K562 (cell line): ENCODE data around the gene EN1. TPM values are rescaled to one million over a fixed set of nuclear protein-coding genes. Genes with fewer than 3 reads are reported as not detected.

Experiments used
- BCOR ChIP-seq: fragments of 450-650 bp; IDR thresholded peaks from 2 replicates; pipeline ENCODE4 v1.6.1; 2016
- E2F3 ChIP-seq: fragments of 250-450 bp; sonication (Bioruptor Pico); IDR thresholded peaks from 2 replicates; pipeline ENCODE4 v1.4.0; 2020; ENCODE audit warnings: mild to moderate bottlenecking
- EWSR1 ChIP-seq: fragments of 450-650 bp; IDR thresholded peaks from 2 replicates; pipeline ENCODE4 v1.6.1; 2018; ENCODE audit warnings: borderline replicate concordance, mild to moderate bottlenecking, low read depth, moderate library complexity; ENCODE audit not compliant: partially characterized antibody
- KDM2B ChIP-seq: fragments of 250-450 bp; sonication (Bioruptor Pico); IDR thresholded peaks from 2 replicates; pipeline ENCODE4 v1.8.0; 2021; ENCODE audit warnings: mild to moderate bottlenecking, moderate library complexity
- KLF1 ChIP-seq: fragments of 450-650 bp; IDR thresholded peaks from 2 replicates; pipeline ENCODE4 v1.6.1; 2016; ENCODE audit warnings: missing genetic modification characterization, missing compliant biosample characterization
- LARP7 ChIP-seq: fragments of 450-650 bp; IDR thresholded peaks from 2 replicates; pipeline ENCODE4 v1.6.1; 2016
- LEF1 ChIP-seq: fragments of 450-650 bp; IDR thresholded peaks from 2 replicates; pipeline ENCODE4 v1.6.1; 2016; ENCODE audit warnings: mild to moderate bottlenecking
- MECOM ChIP-seq: fragments of 250-450 bp; sonication (Bioruptor Pico); IDR thresholded peaks from 2 replicates; pipeline ENCODE4 v1.8.0; 2022; ENCODE audit warnings: inconsistent platforms
- MXD1 ChIP-seq: fragments of 250-450 bp; sonication (Bioruptor Pico); IDR thresholded peaks from 2 replicates; pipeline ENCODE4 v1.8.0; 2021; ENCODE audit warnings: borderline replicate concordance, mild to moderate bottlenecking, moderate library complexity; ENCODE audit not compliant: poor library complexity, severe bottlenecking
- SAFB2 ChIP-seq: fragments of 200-400 bp; formaldehyde crosslinking; IDR thresholded peaks from 2 replicates; pipeline ENCODE4 v1.6.1; 2018; ENCODE audit warnings: borderline replicate concordance, low read length, low read depth, moderate library complexity; ENCODE audit not compliant: severe bottlenecking
- TOE1 ChIP-seq, 2 experiments: fragments of 450-650 bp in 1 of 2; sonication (generic) in 1 of 2; formaldehyde crosslinking in 1 of 2; IDR thresholded peaks; 2 replicates each; pipeline versions ENCODE4 v1.7.1 to v1.8.0; 2016 to 2022; ENCODE audit warnings: borderline replicate concordance in 2 of 2, mild to moderate bottlenecking in 2 of 2, antibody characterized with exemption in 1 of 2, inconsistent platforms in 1 of 2, low read depth in 1 of 2, missing genetic modification reagents in 1 of 2, moderate library complexity in 1 of 2
- ZFX ChIP-seq: sonication (generic); formaldehyde crosslinking; IDR thresholded peaks from 2 replicates; pipeline ENCODE4 v1.8.0; 2022; ENCODE audit warnings: mild to moderate bottlenecking, missing genetic modification reagents, moderate library complexity
- ZNF583 ChIP-seq: fragments of 250-450 bp; sonication (Bioruptor Pico); IDR thresholded peaks from 2 replicates; pipeline ENCODE4 v1.4.0; 2020
- ZNF586 ChIP-seq: fragments of 450-650 bp; formaldehyde crosslinking; conservative IDR thresholded peaks from 2 replicates; pipeline ENCODE4 v1.4.0; 2020; ENCODE audit warnings: mild to moderate bottlenecking, moderate library complexity
- ZNF589 ChIP-seq: fragments of 200-800 bp; sonication (Bioruptor generic); IDR thresholded peaks from 2 replicates; pipeline ENCODE4 v1.6.1; 2016; ENCODE audit warnings: low read depth, missing genetic modification characterization, missing compliant biosample characterization
- polyA plus RNA-seq, 8 experiments: library from polyadenylated mRNA; depleted of rRNA in 4 of 8; stranded (reverse) in 5 of 8; unstranded in 3 of 8; fragments of >200 nt; fragmentation: Nextera tagmentation in 2 of 8; fragmentation: Illumina TruSeq in 1 of 8; extraction: Ambion mirVana in 2 of 8; extraction: Trizol in 1 of 8; gene quantifications; 2 replicates each; pipeline versions ENCODE4 v1.2.1 to v1.2.3, GENCODE V29; 2011 to 2014; ENCODE audit warnings: inconsistent platforms in 1 of 8, missing spikeins in 1 of 8
- total RNA-seq, 7 experiments: library from RNA; depleted of rRNA in 6 of 7; stranded (reverse); fragments of >200 nt in 6 of 7; fragmentation: Illumina TruSeq in 2 of 7; extraction: Trizol in 2 of 7; gene quantifications; 2 replicates each; pipeline versions ENCODE4 v1.2.1 to v1.2.3, GENCODE V29; 2011 to 2021; ENCODE audit warnings: low replicate concordance in 1 of 7
- TF ChIP-seq, protein P1 (sequence below): fragments of 250-450 bp; sonication (Bioruptor Pico); IDR thresholded peaks from 2 replicates; pipeline ENCODE4 v1.4.0; 2020; ENCODE audit warnings: mild to moderate bottlenecking, moderate library complexity, borderline replicate concordance
- TF ChIP-seq, protein P2 (sequence below): fragments of 250-450 bp; sonication (Bioruptor Pico); IDR thresholded peaks from 2 replicates; pipeline ENCODE4 v1.4.0; 2020; ENCODE audit warnings: mild to moderate bottlenecking, moderate library complexity
- TF ChIP-seq, protein P3 (sequence below), 2 experiments: fragments of 450-650 bp; IDR thresholded peaks; 2 replicates each; pipeline ENCODE4 v1.6.1; 2016
- TF ChIP-seq, protein P4 (sequence below): fragments of 450-650 bp; IDR thresholded peaks from 2 replicates; pipeline ENCODE4 v1.7.0; 2016; ENCODE audit warnings: borderline replicate concordance

The EN1 gene
- total and polyA plus RNA-seq, 9 of the 15 experiments (the other 6 are each of a cell fraction or from before 2014, with no cell fraction given): 0.06 to 2.0 (median 0.51) TPM

GRCh38 chr2:118803012-118803411, 44.4 kb downstream of the EN1 start (continued):
- TF ChIP-seq ZFX (CRISPR knock-in tag) (peak; percentile 38; the same call in 1 of the 2 replicates), TOE1 (IDR thresholded peaks at IDR 0.05; ENCODE audit: borderline replicate concordance) (peak; percentile 26; the same call in 1 of the 2 replicates), TOE1 (CRISPR knock-in tag; IDR thresholded peaks at IDR 0.05; ENCODE audit: borderline replicate concordance, low read depth) (no peak), ZNF586 (CRISPR knock-in tag) (no peak), BCOR (no peak; the same call in 1 of the 2 replicates), MECOM (CRISPR knock-in tag) (no peak), E2F3 (no peak), KLF1 (tag) (no peak), ZNF589 (CRISPR knock-in tag) (no peak), LEF1 (peak; percentile 82; the same call in 1 of the 2 replicates), EWSR1 (no peak), ZNF583 (CRISPR knock-in tag) (no peak), LARP7 (no peak), MXD1 (no peak), SAFB2 (no peak), KDM2B (CRISPR knock-in tag) (no peak)
- TF ChIP-seq, protein P1, sequence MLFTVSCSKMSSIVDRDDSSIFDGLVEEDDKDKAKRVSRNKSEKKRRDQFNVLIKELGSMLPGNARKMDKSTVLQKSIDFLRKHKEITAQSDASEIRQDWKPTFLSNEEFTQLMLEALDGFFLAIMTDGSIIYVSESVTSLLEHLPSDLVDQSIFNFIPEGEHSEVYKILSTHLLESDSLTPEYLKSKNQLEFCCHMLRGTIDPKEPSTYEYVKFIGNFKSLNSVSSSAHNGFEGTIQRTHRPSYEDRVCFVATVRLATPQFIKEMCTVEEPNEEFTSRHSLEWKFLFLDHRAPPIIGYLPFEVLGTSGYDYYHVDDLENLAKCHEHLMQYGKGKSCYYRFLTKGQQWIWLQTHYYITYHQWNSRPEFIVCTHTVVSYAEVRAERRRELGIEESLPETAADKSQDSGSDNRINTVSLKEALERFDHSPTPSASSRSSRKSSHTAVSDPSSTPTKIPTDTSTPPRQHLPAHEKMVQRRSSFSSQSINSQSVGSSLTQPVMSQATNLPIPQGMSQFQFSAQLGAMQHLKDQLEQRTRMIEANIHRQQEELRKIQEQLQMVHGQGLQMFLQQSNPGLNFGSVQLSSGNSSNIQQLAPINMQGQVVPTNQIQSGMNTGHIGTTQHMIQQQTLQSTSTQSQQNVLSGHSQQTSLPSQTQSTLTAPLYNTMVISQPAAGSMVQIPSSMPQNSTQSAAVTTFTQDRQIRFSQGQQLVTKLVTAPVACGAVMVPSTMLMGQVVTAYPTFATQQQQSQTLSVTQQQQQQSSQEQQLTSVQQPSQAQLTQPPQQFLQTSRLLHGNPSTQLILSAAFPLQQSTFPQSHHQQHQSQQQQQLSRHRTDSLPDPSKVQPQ: no peak
- TF ChIP-seq, protein P2, sequence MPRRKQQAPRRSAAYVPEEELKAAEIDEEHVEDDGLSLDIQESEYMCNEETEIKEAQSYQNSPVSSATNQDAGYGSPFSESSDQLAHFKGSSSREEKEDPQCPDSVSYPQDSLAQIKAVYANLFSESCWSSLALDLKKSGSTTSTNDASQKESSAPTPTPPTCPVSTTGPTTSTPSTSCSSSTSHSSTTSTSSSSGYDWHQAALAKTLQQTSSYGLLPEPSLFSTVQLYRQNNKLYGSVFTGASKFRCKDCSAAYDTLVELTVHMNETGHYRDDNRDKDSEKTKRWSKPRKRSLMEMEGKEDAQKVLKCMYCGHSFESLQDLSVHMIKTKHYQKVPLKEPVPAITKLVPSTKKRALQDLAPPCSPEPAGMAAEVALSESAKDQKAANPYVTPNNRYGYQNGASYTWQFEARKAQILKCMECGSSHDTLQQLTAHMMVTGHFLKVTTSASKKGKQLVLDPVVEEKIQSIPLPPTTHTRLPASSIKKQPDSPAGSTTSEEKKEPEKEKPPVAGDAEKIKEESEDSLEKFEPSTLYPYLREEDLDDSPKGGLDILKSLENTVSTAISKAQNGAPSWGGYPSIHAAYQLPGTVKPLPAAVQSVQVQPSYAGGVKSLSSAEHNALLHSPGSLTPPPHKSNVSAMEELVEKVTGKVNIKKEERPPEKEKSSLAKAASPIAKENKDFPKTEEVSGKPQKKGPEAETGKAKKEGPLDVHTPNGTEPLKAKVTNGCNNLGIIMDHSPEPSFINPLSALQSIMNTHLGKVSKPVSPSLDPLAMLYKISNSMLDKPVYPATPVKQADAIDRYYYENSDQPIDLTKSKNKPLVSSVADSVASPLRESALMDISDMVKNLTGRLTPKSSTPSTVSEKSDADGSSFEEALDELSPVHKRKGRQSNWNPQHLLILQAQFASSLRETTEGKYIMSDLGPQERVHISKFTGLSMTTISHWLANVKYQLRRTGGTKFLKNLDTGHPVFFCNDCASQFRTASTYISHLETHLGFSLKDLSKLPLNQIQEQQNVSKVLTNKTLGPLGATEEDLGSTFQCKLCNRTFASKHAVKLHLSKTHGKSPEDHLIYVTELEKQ: no peak
- TF ChIP-seq, protein P3, sequence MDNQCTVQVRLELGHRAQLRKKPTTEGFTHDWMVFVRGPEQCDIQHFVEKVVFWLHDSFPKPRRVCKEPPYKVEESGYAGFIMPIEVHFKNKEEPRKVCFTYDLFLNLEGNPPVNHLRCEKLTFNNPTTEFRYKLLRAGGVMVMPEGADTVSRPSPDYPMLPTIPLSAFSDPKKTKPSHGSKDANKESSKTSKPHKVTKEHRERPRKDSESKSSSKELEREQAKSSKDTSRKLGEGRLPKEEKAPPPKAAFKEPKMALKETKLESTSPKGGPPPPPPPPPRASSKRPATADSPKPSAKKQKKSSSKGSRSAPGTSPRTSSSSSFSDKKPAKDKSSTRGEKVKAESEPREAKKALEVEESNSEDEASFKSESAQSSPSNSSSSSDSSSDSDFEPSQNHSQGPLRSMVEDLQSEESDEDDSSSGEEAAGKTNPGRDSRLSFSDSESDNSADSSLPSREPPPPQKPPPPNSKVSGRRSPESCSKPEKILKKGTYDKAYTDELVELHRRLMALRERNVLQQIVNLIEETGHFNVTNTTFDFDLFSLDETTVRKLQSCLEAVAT (IDR thresholded peaks at IDR 0.05): no peak
- TF ChIP-seq, protein P4, sequence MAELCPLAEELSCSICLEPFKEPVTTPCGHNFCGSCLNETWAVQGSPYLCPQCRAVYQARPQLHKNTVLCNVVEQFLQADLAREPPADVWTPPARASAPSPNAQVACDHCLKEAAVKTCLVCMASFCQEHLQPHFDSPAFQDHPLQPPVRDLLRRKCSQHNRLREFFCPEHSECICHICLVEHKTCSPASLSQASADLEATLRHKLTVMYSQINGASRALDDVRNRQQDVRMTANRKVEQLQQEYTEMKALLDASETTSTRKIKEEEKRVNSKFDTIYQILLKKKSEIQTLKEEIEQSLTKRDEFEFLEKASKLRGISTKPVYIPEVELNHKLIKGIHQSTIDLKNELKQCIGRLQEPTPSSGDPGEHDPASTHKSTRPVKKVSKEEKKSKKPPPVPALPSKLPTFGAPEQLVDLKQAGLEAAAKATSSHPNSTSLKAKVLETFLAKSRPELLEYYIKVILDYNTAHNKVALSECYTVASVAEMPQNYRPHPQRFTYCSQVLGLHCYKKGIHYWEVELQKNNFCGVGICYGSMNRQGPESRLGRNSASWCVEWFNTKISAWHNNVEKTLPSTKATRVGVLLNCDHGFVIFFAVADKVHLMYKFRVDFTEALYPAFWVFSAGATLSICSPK: no peak
